Left lung (tissue), 10 donors: ENCODE measurements around the gene MMRN1. TPM values are rescaled to one million over a fixed set of nuclear protein-coding genes. Genes with fewer than 3 reads are reported as not detected.

ENCODE experiments used
- ATAC-seq: fragments of 200-7000 bp; cut with Tn5 transposase; one replicate; pipeline ENCODE4 v1.9.1; 2020; ENCODE audit warnings: moderate library complexity
- DNase-seq, 4 donors: peaks; one replicate each; pipeline ENCODE4 v3.0.0-alpha.2; 2013 to 2020
- H3K27ac ChIP-seq, 2 donors: fragments of 200-600 bp; sonication (generic) in 1 of 2; one replicate each; pipeline versions ENCODE4 v1.5.0 to v1.8.0; 2020 to 2021
- H3K27me3 ChIP-seq, 2 donors: fragments of 200-600 bp; sonication (generic) in 1 of 2; one replicate each; pipeline versions ENCODE4 v1.5.0 to v1.8.0; 2020 to 2021
- H3K36me3 ChIP-seq, 2 donors: fragments of 200-600 bp; sonication (generic) in 1 of 2; one replicate each; pipeline versions ENCODE4 v1.5.0 to v1.8.0; 2020 to 2021
- H3K4me1 ChIP-seq, 2 donors: fragments of 200-600 bp; one replicate each; pipeline ENCODE4 v1.8.0; 2021
- H3K4me3 ChIP-seq, 2 donors: fragments of 200-600 bp; sonication (generic) in 1 of 2; one replicate each; pipeline versions ENCODE4 v1.5.0 to v1.8.0; 2020 to 2021; ENCODE audit warnings: mild to moderate bottlenecking in 1 of 2
- H3K9me3 ChIP-seq, 2 donors: fragments of 200-600 bp; sonication (generic) in 1 of 2; one replicate each; pipeline versions ENCODE4 v1.5.0 to v1.8.0; 2020 to 2021
- intact Hi-C, 2 donors: fragments of 100-400 bp; cut with DNase I; formaldehyde crosslinking; loops; one replicate each; pipeline versions ENCODE4 v1.11.2 to v1.14.2; 2022
- polyA plus RNA-seq, 6 donors: library from polyadenylated mRNA; unstranded; fragments of 120-200 nt; gene quantifications; one replicate each; pipeline ENCODE4 v1.2.1, GENCODE V29; 2013; ENCODE audit not compliant: insufficient read length in 6 of 6
- total RNA-seq, 2 donors: library from RNA; stranded (reverse); fragmentation: NEBNext Ultra II Directional; extraction: Animal tissue kit (Norgen Biotek cat#: 25700); gene quantifications; one replicate each; pipeline ENCODE4 v1.2.1, GENCODE V29; 2021
- TF ChIP-seq, protein P1 (sequence below), 2 donors: fragments of 200-600 bp; sonication (generic) in 1 of 2; IDR thresholded peaks; one replicate each; pipeline versions ENCODE4 v1.5.0 to v1.8.0; 2021; ENCODE audit warnings: antibody characterized with exemption in 2 of 2
- donor health status: DM: no; HTN: yes; CAD: no.
- donor health status: DM: no; HTN: no; CAD: no.

Gene MMRN1
- total and polyA plus RNA-seq, 8 donors: 19.4 to 62.1 (median 28.7) TPM

DNA sequence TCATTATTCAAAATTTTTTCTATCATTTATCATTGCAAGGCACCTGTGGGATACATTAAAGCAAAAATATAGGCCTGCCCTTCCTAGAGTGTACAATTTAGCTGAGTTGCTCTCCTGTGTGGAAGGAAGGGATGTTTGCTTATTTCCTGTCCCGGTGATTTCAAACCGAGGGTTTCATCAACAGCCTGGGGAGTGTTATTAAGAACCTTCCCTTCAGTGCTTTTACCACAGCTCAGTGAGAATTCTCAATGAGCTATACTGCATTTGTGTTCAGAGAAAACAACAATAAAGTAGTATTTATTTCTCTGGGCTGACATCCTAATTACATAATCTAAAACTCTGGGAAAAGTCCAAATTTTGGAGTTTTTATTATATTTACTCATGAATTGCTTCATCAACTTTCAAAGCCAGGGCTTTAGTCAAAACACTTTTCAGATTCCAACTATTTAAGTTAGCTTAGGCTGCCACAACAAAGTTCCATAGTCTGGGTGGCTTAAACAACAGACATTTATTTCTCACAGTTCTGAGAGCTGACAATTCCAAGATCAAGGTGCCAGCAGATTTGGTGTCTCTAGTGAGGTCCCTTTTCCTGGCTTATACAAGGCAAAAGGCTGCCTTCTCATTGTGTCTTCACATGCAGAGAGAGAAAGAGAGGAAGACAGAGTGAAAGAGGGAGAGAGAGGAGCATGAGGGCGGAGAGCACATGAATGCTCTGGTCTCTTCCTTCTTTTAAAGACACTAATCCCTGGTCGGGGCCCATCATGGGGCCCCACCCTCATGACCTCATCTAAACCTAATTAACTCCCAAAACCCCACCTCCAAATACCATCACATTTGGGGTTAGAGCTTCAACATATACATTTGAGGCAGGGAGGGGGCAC, 62.6 kb downstream of the MMRN1 start:
- intact Hi-C loops: no loop called here
- no peak for ATAC-seq

DNA sequence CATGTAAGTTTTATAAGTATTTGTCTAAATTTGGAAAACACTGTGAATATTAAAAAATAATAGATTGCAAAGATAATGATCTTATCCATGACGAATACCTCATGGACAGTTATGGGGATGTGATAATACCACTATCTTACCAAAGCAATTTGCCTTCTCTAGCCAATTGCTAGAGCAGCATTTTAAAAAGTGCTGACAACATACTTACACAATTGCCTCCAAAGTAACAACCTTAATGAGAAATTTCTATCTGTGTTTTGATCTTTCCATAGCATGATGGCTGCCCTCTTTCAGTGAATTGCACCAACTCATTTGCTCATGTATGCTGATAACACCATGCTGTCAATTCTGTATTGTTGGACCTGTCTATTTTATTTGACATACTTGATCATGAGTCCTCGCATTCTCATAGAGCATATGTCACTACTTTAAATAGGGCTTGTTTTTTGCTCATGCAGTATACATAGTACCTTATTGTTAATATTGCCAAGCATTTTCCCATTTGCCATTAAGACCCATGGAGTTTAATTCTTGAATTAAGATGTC, 87.2 kb downstream of the MMRN1 start:
- TF ChIP-seq, protein P1, sequence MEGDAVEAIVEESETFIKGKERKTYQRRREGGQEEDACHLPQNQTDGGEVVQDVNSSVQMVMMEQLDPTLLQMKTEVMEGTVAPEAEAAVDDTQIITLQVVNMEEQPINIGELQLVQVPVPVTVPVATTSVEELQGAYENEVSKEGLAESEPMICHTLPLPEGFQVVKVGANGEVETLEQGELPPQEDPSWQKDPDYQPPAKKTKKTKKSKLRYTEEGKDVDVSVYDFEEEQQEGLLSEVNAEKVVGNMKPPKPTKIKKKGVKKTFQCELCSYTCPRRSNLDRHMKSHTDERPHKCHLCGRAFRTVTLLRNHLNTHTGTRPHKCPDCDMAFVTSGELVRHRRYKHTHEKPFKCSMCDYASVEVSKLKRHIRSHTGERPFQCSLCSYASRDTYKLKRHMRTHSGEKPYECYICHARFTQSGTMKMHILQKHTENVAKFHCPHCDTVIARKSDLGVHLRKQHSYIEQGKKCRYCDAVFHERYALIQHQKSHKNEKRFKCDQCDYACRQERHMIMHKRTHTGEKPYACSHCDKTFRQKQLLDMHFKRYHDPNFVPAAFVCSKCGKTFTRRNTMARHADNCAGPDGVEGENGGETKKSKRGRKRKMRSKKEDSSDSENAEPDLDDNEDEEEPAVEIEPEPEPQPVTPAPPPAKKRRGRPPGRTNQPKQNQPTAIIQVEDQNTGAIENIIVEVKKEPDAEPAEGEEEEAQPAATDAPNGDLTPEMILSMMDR (IDR thresholded peaks at IDR 0.05): no peak
- Histone ChIP-seq H3K4me3 (no peak overlapping the region), H3K27me3 (no peaks in the 10 kb centered on the region), H3K36me3 (no peaks in the 10 kb centered on the region), H3K9me3 (no peaks in the 10 kb centered on the region), H3K27ac (no peak overlapping the region), H3K4me1 (no peaks in the 10 kb centered on the region)
- no peak for ATAC-seq
- DNase-seq: no peak
- intact Hi-C loops: no loop called here

More for the DNA sequence above, 62.6 kb downstream of the MMRN1 start:
- Histone ChIP-seq H3K36me3 (no peaks in the 10 kb centered on the region), H3K9me3 (no peaks in the 10 kb centered on the region), H3K4me3 (no peak overlapping the region), H3K4me1 (no peaks in the 10 kb centered on the region), H3K27me3 (no peaks in the 10 kb centered on the region), H3K27ac (peak overlapping the region in 1 of 2 donors; percentile 20)
- TF ChIP-seq, protein P1 (IDR thresholded peaks at IDR 0.05): no peak
- DNase-seq: peak in 1 of 4 donors; percentile 13

DNA sequence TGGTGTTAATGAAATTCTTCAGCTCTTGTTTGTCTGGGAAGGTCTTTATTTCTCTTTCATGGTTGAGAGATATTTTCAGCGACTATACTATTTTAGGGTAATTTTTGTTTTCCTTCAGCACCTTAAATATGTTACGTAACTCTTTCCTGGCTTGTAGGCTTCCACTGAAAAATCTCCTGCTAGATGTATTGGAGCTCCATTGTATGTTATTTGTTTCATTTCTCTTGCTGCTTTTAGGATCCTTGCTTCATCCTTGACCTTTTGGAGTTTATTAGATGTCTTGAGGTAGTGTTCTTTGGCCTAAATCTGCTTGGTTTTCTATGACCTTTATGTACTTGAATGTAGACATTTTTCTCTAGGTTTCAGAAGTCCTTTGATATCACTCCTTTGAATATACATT, 93.6 kb downstream of the MMRN1 start:
- no peak for DNase-seq
- ATAC-seq: no peak

DNA sequence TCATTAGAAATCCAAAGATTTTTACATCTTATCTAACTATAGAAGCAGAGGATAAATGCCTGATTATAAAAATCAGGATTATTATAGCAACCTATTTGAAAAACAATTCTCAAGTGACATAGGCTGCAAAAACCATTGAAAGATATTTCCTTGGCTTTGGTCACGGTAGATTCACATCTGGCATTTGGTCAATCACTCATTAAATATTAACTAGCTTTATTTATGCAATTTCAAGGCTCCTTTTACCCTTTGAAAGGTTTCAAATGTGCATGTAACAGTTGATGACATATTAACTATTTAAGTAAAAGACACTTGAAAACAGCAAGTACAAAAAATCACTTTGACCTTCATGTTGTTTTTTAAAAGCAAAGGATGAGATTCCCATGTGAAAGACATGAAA, 98.1 kb downstream of the MMRN1 start:
- no peak for ATAC-seq
- H3K27ac ChIP-seq: no peak overlapping the region
- DNase-seq: no peak
- H3K27me3 ChIP-seq: no peaks in the 10 kb centered on the region
- H3K36me3 ChIP-seq: no peaks in the 10 kb centered on the region
- H3K4me3 ChIP-seq: no peak overlapping the region
- intact Hi-C loops: no loop called here
- H3K4me1 ChIP-seq: no peaks in the 10 kb centered on the region
- TF ChIP-seq, protein P1 (IDR thresholded peaks at IDR 0.05): no peak
- H3K9me3 ChIP-seq: no peaks in the 10 kb centered on the region

More for the DNA sequence above, 93.6 kb downstream of the MMRN1 start:
- intact Hi-C loops: no loop called here
- Histone ChIP-seq H3K9me3 (no peaks in the 10 kb centered on the region), H3K4me1 (no peaks in the 10 kb centered on the region), H3K27me3 (no peaks in the 10 kb centered on the region), H3K4me3 (no peak overlapping the region), H3K27ac (no peak overlapping the region), H3K36me3 (no peaks in the 10 kb centered on the region)
- TF ChIP-seq, protein P1 (IDR thresholded peaks at IDR 0.05): no peak

DNA sequence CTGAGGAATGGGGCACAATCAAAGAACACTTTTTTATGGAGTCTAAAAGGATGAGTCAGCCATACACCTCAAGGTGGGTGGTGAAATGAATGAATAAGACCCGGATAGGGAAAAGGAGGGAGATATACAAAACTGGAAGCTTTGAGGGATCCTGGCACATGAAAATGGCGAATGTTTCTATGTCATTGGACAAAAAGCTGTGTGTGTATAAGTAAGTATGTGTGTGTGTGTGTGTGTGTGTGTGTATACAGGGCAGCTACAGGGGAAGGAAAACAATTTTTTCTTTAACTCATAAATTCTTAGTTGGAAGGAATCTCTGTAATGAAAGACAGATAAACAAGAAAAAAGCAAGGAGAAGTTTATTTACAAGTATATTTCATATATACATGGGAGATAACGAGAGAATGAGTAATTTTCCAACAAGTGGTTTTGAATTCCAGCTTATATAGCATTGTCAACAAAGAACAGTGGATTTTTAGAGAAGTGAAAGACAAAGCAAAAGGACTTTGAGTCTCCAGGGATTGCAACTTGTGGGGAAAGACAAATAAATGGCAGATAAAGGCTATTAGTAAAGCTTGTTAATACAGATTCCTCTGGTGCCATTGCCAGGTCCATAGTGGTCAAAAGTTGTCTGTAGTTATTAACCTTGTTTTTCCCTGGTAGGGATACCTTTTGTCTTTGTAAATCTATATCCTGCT, 99.7 kb downstream of the MMRN1 start:
- Histone ChIP-seq H3K4me1 (no peaks in the 10 kb centered on the region), H3K27ac (no peak overlapping the region), H3K4me3 (no peak overlapping the region), H3K36me3 (no peaks in the 10 kb centered on the region), H3K27me3 (no peaks in the 10 kb centered on the region), H3K9me3 (no peaks in the 10 kb centered on the region)
- DNase-seq: no peak
- intact Hi-C loops: no loop called here
- ATAC-seq: no peak
- TF ChIP-seq, protein P1 (IDR thresholded peaks at IDR 0.05): no peak
